Liver (tissue), 9 donors: ENCODE data around the gene PPP1R3G. TPM values are rescaled to one million over a fixed set of nuclear protein-coding genes. Genes with fewer than 3 reads are reported as not detected.

ENCODE experiments used
- DNase-seq: peaks from one replicate; pipeline ENCODE4 v3.0.0-alpha.2; 2017; ENCODE audit warnings: low spot score
- H3K27ac ChIP-seq, 2 donors: one replicate each; pipeline ENCODE4 v1.7.0; 2013; ENCODE audit warnings: inconsistent platforms in 2 of 2, low read length in 2 of 2, control low read depth in 1 of 2, low read depth in 1 of 2, mild to moderate bottlenecking in 1 of 2
- H3K27me3 ChIP-seq, 4 donors: one replicate each; pipeline versions ENCODE4 v1.6.1 to v1.7.0; 2013; ENCODE audit warnings: low read length in 3 of 4, inconsistent platforms in 1 of 4, mild to moderate bottlenecking in 1 of 4, moderate library complexity in 1 of 4; ENCODE audit not compliant: control insufficient read depth in 4 of 4, insufficient read depth in 4 of 4
- H3K36me3 ChIP-seq, 4 donors: one replicate each; pipeline versions ENCODE4 v1.6.1 to v1.7.0; 2013; ENCODE audit warnings: low read length in 3 of 4, mild to moderate bottlenecking in 3 of 4, low read depth in 1 of 4, moderate library complexity in 1 of 4; ENCODE audit not compliant: control insufficient read depth in 4 of 4, insufficient read depth in 3 of 4
- H3K4me1 ChIP-seq, 4 donors: one replicate each; pipeline versions ENCODE4 v1.6.1 to v1.7.0; 2013; ENCODE audit warnings: low read length in 3 of 4, mild to moderate bottlenecking in 3 of 4, moderate library complexity in 1 of 4; ENCODE audit not compliant: control insufficient read depth in 4 of 4, insufficient read depth in 4 of 4
- H3K4me3 ChIP-seq, 3 donors: one replicate each; pipeline versions ENCODE4 v1.6.1 to v1.7.0; 2013; ENCODE audit warnings: low read length in 3 of 3, control low read depth in 1 of 3, low read depth in 1 of 3, mild to moderate bottlenecking in 1 of 3
- H3K9ac ChIP-seq, 2 donors: one replicate each; pipeline ENCODE4 v1.7.0; 2013; ENCODE audit warnings: low read length in 2 of 2, mild to moderate bottlenecking in 2 of 2, moderate library complexity in 2 of 2, control low read depth in 1 of 2, low read depth in 1 of 2
- H3K9me3 ChIP-seq, 4 donors: one replicate each; pipeline versions ENCODE4 v1.6.1 to v1.7.0; 2013; ENCODE audit warnings: low read length in 3 of 4; ENCODE audit not compliant: control insufficient read depth in 4 of 4
- ATF3 ChIP-seq: IDR thresholded peaks from 2 replicates; pipeline ENCODE4 v1.6.1; 2016; ENCODE audit warnings: antibody characterized with exemption
- CTCF ChIP-seq: fragments of 150-350 bp; IDR thresholded peaks from 2 replicates; pipeline ENCODE4 v1.5.1; 2017; ENCODE audit warnings: improper control_type of control experiment, low read depth, low read length; ENCODE audit not compliant: missing input control
- EGR1 ChIP-seq, 2 donors: IDR thresholded peaks; 2 replicates each; pipeline ENCODE4 v1.6.1; 2016 to 2018; ENCODE audit warnings: antibody characterized with exemption in 2 of 2, low read depth in 2 of 2
- FOXA1 ChIP-seq: IDR thresholded peaks from 2 replicates; pipeline ENCODE4 v1.6.1; 2016; ENCODE audit warnings: antibody characterized with exemption
- FOXA2 ChIP-seq: IDR thresholded peaks from 2 replicates; pipeline ENCODE4 v1.6.1; 2016; ENCODE audit warnings: antibody characterized with exemption
- GABPA ChIP-seq, 2 donors: IDR thresholded peaks in 1 of 2; conservative IDR thresholded peaks in 1 of 2; 2 replicates each; pipeline ENCODE4 v1.6.1; 2016; ENCODE audit warnings: antibody characterized with exemption in 2 of 2, mild to moderate bottlenecking in 1 of 2, moderate library complexity in 1 of 2
- HNF4A ChIP-seq, 2 donors: conservative IDR thresholded peaks; 2 replicates each; pipeline ENCODE4 v1.6.1; 2016; ENCODE audit warnings: antibody characterized with exemption in 2 of 2, mild to moderate bottlenecking in 2 of 2
- HNF4G ChIP-seq: IDR thresholded peaks from 2 replicates; pipeline ENCODE4 v1.6.1; 2016; ENCODE audit warnings: antibody characterized with exemption
- JUND ChIP-seq, 2 donors: IDR thresholded peaks; 2 replicates each; pipeline ENCODE4 v1.6.1; 2016; ENCODE audit warnings: antibody characterized with exemption in 2 of 2
- MAX ChIP-seq: IDR thresholded peaks from 2 replicates; pipeline ENCODE4 v1.6.1; 2016; ENCODE audit warnings: antibody characterized with exemption
- NR2F2 ChIP-seq: IDR thresholded peaks from 2 replicates; pipeline ENCODE4 v1.6.1; 2016; ENCODE audit warnings: antibody characterized with exemption
- RAD21 ChIP-seq, 2 donors: IDR thresholded peaks; 2 replicates each; pipeline ENCODE4 v1.6.1; 2016; ENCODE audit warnings: antibody characterized with exemption in 2 of 2, mild to moderate bottlenecking in 2 of 2
- REST ChIP-seq: IDR thresholded peaks from 2 replicates; pipeline ENCODE4 v1.6.1; 2016; ENCODE audit warnings: antibody characterized with exemption, mild to moderate bottlenecking
- RXRA ChIP-seq, 2 donors: IDR thresholded peaks; 2 replicates each; pipeline ENCODE4 v1.6.1; 2017 to 2018; ENCODE audit warnings: antibody characterized with exemption in 2 of 2, mild to moderate bottlenecking in 1 of 2
- SP1 ChIP-seq: IDR thresholded peaks from 2 replicates; pipeline ENCODE4 v1.6.1; 2018; ENCODE audit warnings: antibody characterized with exemption, mild to moderate bottlenecking
- TAF1 ChIP-seq: conservative IDR thresholded peaks from 2 replicates; pipeline ENCODE4 v1.6.1; 2016; ENCODE audit warnings: antibody characterized with exemption, mild to moderate bottlenecking
- YY1 ChIP-seq: IDR thresholded peaks from 2 replicates; pipeline ENCODE4 v1.6.1; 2016; ENCODE audit warnings: antibody characterized with exemption, mild to moderate bottlenecking
- ZBTB33 ChIP-seq: IDR thresholded peaks from 2 replicates; pipeline ENCODE4 v1.6.1; 2016; ENCODE audit warnings: antibody characterized with exemption
- WGBS: extraction: QIAGEN DNeasy Blood & Tissue Kit; methylation state at CpG from one replicate; pipeline ENCODE4 v1.1.7; 2013; 5-methylcytosine and 5-hydroxymethylcytosine counted together
- polyA plus RNA-seq, 2 donors: library from polyadenylated mRNA; stranded (reverse) in 1 of 2; unstranded in 1 of 2; fragments of 200-250 nt in 1 of 2; fragments of >200 nt in 1 of 2; fragmentation: Nextera tagmentation in 1 of 2; extraction: Ambion mirVana in 1 of 2; gene quantifications; one replicate each; pipeline versions ENCODE4 v1.2.1 to v1.2.3, GENCODE V29; 2013 to 2015
- total RNA-seq, 2 donors: library from RNA; depleted of rRNA; stranded (reverse); fragments of >200 nt; gene quantifications; one replicate each; pipeline ENCODE4 v1.2.3, GENCODE V29; 2014
- donor health status: healthy.
- donor health status: healthy.
- donor health status: healthy.
- donor health status: healthy.
- donor health status: healthy.

Gene PPP1R3G
- total and polyA plus RNA-seq, 4 donors, result 0.25 to 3.0 (median 0.47) TPM

- Histone ChIP-seq H3K36me3 (no peaks in the 10 kb centered on the region), H3K27ac (no peak overlapping the region), H3K4me1 (no peaks in the 10 kb centered on the region), H3K9ac (no peak overlapping the region), H3K4me3 (no peak overlapping the region), H3K9me3 (no peaks in the 10 kb centered on the region), H3K27me3 (no peaks in the 10 kb centered on the region)
- WGBS, result 96% methylated on average over 3 of the region's 3 CpGs
- TF ChIP-seq EGR1 (IDR thresholded peaks at IDR 0.05; ENCODE audit: low read depth in 2 of 2), result no peak
- TF ChIP-seq MAX, result no peak
- TF ChIP-seq ATF3, result no peak
- no peak for TF ChIP-seq NR2F2
- no peak for TF ChIP-seq JUND (IDR thresholded peaks at IDR 0.05)
- TF ChIP-seq ZBTB33, result no peak
- no peak for TF ChIP-seq RAD21 (IDR thresholded peaks at IDR 0.05)
- TF ChIP-seq FOXA2, result no peak
- no peak for TF ChIP-seq HNF4A (conservative IDR thresholded peaks at IDR 0.05)
- TF ChIP-seq RXRA (IDR thresholded peaks at IDR 0.05), result no peak
- TF ChIP-seq FOXA1, result no peak
- no peak for TF ChIP-seq YY1
- no peak for TF ChIP-seq SP1
- no peak for TF ChIP-seq GABPA (IDR thresholded peaks at IDR 0.05 in 1 of 2, conservative IDR thresholded peaks at IDR 0.05 in 1 of 2)
- DNase-seq, result no peak
Measured at GRCh38 chr6:5099537-5099936, 14.4 kb downstream of the PPP1R3G start.

- no peaks in the 10 kb centered on the region for H3K27me3 ChIP-seq
- TF ChIP-seq ZBTB33 (no peak), YY1 (no peak), ATF3 (no peak), SP1 (no peak), JUND (IDR thresholded peaks at IDR 0.05) (no peak), EGR1 (IDR thresholded peaks at IDR 0.05; ENCODE audit: low read depth in 2 of 2) (no peak), REST (no peak), MAX (no peak), FOXA1 (no peak), FOXA2 (no peak), TAF1 (no peak), HNF4G (no peak), CTCF (no peak), RAD21 (IDR thresholded peaks at IDR 0.05) (no peak), NR2F2 (no peak), GABPA (IDR thresholded peaks at IDR 0.05 in 1 of 2, conservative IDR thresholded peaks at IDR 0.05 in 1 of 2) (no peak), HNF4A (conservative IDR thresholded peaks at IDR 0.05) (no peak), RXRA (IDR thresholded peaks at IDR 0.05) (no peak)
- H3K27ac ChIP-seq, result no peak overlapping the region
- H3K4me1 ChIP-seq, result no peaks in the 10 kb centered on the region
- WGBS, result 97% methylated on average over 7 of the region's 7 CpGs
- H3K36me3 ChIP-seq, result no peaks in the 10 kb centered on the region
- no peaks in the 10 kb centered on the region for H3K9me3 ChIP-seq
- no peak overlapping the region for H3K4me3 ChIP-seq
- H3K9ac ChIP-seq, result no peak overlapping the region
- no peak for DNase-seq
Measured at GRCh38 chr6:5100806-5101205, 15.7 kb downstream of the PPP1R3G start.
